Measurements from ENCODE around the gene MLANA.

MLANA gene

GRCh38 chr9:5941214-5941613 lies 50.5 kb downstream of the MLANA start:
- TF ChIP-seq CTCF (IDR thresholded peaks at IDR 0.05; ENCODE audit: borderline replicate concordance, insufficient read depth, low read depth, low read length) = no peak
- H3K4me3 ChIP-seq (ENCODE audit: low read depth, low read length) = no peak overlapping the region

- H3K4me3 ChIP-seq (ENCODE audit: low read depth, low read length) = no peak overlapping the region
- no peak for TF ChIP-seq CTCF (IDR thresholded peaks at IDR 0.05; ENCODE audit: borderline replicate concordance, insufficient read depth, low read depth, low read length)
These were observed 54.4 kb downstream of the MLANA start for GRCh38 chr9:5945112-5945511.

GRCh38 chr9:5947912-5948311 lies 57.2 kb downstream of the MLANA start:
- no peak for TF ChIP-seq CTCF (IDR thresholded peaks at IDR 0.05; ENCODE audit: borderline replicate concordance, insufficient read depth, low read depth, low read length)
- no peak overlapping the region for H3K4me3 ChIP-seq (ENCODE audit: low read depth, low read length)

GRCh38 chr9:5949103-5949699 lies 58.5 kb downstream of the MLANA start:
- no peak overlapping the region for H3K4me3 ChIP-seq (ENCODE audit: low read depth, low read length)
- no peak for TF ChIP-seq CTCF (IDR thresholded peaks at IDR 0.05; ENCODE audit: borderline replicate concordance, insufficient read depth, low read depth, low read length)

GRCh38 chr9:5950261-5950660 lies 59.6 kb downstream of the MLANA start:
- no peak overlapping the region for H3K4me3 ChIP-seq (ENCODE audit: low read depth, low read length)
- no peak for TF ChIP-seq CTCF (IDR thresholded peaks at IDR 0.05; ENCODE audit: borderline replicate concordance, insufficient read depth, low read depth, low read length)

- H3K4me3 ChIP-seq (ENCODE audit: low read depth, low read length) = no peak overlapping the region
- TF ChIP-seq CTCF (IDR thresholded peaks at IDR 0.05; ENCODE audit: borderline replicate concordance, insufficient read depth, low read depth, low read length) = no peak
These were observed 61.1 kb downstream of the MLANA start for GRCh38 chr9:5951686-5952211.

All from GM12875 (cell line).